HG02943 (cell line): Measurements from ENCODE around the gene PTK7.

Experiments
- ATAC-seq: cut with Tn5 transposase; IDR thresholded peaks from one replicate; pipeline ENCODE4 v1.9.1; 2021; ENCODE audit warnings: mild to moderate bottlenecking, low read depth, moderate library complexity; ENCODE audit not compliant: unreplicated experiment

PTK7 gene

GRCh38 chr6:43082806-43083655 is 6.9 kb downstream of the PTK7 start:
- no peak for ATAC-seq

- no peak for ATAC-seq
Measured at GRCh38 chr6:43086022-43086658, 10.0 kb downstream of the PTK7 start.

- ATAC-seq, result no peak
Measured at GRCh38 chr6:43088654-43089056, 12.5 kb downstream of the PTK7 start.

- no peak for ATAC-seq
Measured at GRCh38 chr6:43089467-43089866, 13.4 kb downstream of the PTK7 start.

- no peak for ATAC-seq
Measured at GRCh38 chr6:43089874-43090558, 13.9 kb downstream of the PTK7 start.

- no peak for ATAC-seq
Measured at GRCh38 chr6:43090559-43090956, 14.4 kb downstream of the PTK7 start.

GRCh38 chr6:43091020-43091419 is 14.9 kb downstream of the PTK7 start:
- no peak for ATAC-seq

GRCh38 chr6:43091436-43091991 is 15.4 kb downstream of the PTK7 start:
- ATAC-seq, result no peak

- ATAC-seq, result no peak
Measured at GRCh38 chr6:43092635-43093034, 16.5 kb downstream of the PTK7 start.

- no peak for ATAC-seq
Measured at GRCh38 chr6:43093436-43094289, 17.5 kb downstream of the PTK7 start.

- ATAC-seq, result no peak
Measured at GRCh38 chr6:43095939-43096338, 19.8 kb downstream of the PTK7 start.

- ATAC-seq, result no peak
Measured at GRCh38 chr6:43096451-43097097, 20.5 kb downstream of the PTK7 start.

- ATAC-seq, result no peak
Measured at GRCh38 chr6:43097098-43097489, 21.0 kb downstream of the PTK7 start.

GRCh38 chr6:43097502-43097901 is 21.4 kb downstream of the PTK7 start:
- ATAC-seq, result no peak

- ATAC-seq, result no peak
Measured at GRCh38 chr6:43101497-43101896, 25.4 kb downstream of the PTK7 start.

- ATAC-seq, result no peak
Measured at GRCh38 chr6:43103253-43103876, 27.3 kb downstream of the PTK7 start.

GRCh38 chr6:43105538-43106222 is 29.6 kb downstream of the PTK7 start:
- no peak for ATAC-seq

GRCh38 chr6:43107344-43108062 is 31.4 kb downstream of the PTK7 start:
- ATAC-seq, result no peak
